Measurements from ENCODE around the gene BORCS6. TPM values are rescaled to one million over a fixed set of nuclear protein-coding genes. Genes with fewer than 3 reads are reported as not detected.

Gene BORCS6
- total and polyA plus RNA-seq, 2 experiments from 2014 or later: 1.8 to 7.1 TPM

DNA sequence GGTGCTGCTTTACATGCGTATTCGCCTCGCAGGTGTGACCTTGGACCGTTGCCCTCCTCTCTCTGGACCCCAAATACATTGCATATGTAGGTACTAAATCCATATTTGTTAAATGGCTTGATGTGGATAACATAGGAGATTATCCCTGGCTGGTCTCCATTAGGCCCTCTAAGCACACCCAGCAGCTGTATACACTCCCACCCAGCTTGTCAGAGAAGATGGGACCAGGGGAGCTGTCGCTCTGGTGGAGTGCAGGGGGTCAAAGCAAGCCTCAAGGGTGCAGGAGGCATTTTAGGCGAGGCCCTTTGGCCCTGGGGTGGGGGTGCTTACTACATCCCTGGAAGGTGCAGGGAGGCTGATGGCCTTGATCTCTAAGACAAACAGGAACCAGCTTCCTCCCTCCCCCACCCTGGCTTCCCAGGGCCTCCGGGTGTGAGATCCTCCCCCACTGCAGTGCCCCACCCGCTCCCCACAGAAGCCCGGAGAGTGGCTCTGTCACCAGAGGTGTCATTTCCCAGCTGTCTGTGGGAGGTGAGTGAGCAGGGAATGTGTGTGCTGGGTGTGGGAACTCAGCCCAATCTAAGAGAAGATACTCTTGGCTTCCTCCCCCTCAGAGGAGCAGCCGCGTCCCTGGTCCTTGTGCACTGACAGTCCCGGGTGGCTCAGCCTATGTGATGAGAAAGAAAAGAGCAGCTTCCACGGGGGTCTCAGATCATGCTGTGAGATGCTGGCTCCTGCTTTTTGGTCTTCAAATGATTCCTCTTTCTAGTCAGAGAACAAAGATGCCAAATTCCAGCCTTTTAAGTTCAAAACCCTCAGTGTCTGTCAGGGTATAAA lies 25.8 kb downstream of the BORCS6 start:
- TF ChIP-seq JUNB (IDR thresholded peaks at IDR 0.05; ENCODE audit: unreplicated experiment) (no peak), POLR2AphosphoS5 (IDR thresholded peaks at IDR 0.05; ENCODE audit: low read depth) (no peak), ZNF114 (CRISPR knock-in tag; IDR thresholded peaks at IDR 0.05) (no peak), CREB1 (CRISPR knock-in tag; IDR thresholded peaks at IDR 0.05; ENCODE audit: low read depth) (no peak), EZH2phosphoT487 (IDR thresholded peaks at IDR 0.05; ENCODE audit: unreplicated experiment) (no peak), NANOG (IDR thresholded peaks at IDR 0.05; ENCODE audit: borderline replicate concordance) (no peak), STAT1 (IDR thresholded peaks at IDR 0.05; ENCODE audit: unreplicated experiment) (no peak)
- TF ChIP-seq, protein P1, sequence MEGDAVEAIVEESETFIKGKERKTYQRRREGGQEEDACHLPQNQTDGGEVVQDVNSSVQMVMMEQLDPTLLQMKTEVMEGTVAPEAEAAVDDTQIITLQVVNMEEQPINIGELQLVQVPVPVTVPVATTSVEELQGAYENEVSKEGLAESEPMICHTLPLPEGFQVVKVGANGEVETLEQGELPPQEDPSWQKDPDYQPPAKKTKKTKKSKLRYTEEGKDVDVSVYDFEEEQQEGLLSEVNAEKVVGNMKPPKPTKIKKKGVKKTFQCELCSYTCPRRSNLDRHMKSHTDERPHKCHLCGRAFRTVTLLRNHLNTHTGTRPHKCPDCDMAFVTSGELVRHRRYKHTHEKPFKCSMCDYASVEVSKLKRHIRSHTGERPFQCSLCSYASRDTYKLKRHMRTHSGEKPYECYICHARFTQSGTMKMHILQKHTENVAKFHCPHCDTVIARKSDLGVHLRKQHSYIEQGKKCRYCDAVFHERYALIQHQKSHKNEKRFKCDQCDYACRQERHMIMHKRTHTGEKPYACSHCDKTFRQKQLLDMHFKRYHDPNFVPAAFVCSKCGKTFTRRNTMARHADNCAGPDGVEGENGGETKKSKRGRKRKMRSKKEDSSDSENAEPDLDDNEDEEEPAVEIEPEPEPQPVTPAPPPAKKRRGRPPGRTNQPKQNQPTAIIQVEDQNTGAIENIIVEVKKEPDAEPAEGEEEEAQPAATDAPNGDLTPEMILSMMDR (conservative IDR thresholded peaks at IDR 0.05; ENCODE audit: low read depth in 2 of 2): no peak
- TF ChIP-seq, protein P2, sequence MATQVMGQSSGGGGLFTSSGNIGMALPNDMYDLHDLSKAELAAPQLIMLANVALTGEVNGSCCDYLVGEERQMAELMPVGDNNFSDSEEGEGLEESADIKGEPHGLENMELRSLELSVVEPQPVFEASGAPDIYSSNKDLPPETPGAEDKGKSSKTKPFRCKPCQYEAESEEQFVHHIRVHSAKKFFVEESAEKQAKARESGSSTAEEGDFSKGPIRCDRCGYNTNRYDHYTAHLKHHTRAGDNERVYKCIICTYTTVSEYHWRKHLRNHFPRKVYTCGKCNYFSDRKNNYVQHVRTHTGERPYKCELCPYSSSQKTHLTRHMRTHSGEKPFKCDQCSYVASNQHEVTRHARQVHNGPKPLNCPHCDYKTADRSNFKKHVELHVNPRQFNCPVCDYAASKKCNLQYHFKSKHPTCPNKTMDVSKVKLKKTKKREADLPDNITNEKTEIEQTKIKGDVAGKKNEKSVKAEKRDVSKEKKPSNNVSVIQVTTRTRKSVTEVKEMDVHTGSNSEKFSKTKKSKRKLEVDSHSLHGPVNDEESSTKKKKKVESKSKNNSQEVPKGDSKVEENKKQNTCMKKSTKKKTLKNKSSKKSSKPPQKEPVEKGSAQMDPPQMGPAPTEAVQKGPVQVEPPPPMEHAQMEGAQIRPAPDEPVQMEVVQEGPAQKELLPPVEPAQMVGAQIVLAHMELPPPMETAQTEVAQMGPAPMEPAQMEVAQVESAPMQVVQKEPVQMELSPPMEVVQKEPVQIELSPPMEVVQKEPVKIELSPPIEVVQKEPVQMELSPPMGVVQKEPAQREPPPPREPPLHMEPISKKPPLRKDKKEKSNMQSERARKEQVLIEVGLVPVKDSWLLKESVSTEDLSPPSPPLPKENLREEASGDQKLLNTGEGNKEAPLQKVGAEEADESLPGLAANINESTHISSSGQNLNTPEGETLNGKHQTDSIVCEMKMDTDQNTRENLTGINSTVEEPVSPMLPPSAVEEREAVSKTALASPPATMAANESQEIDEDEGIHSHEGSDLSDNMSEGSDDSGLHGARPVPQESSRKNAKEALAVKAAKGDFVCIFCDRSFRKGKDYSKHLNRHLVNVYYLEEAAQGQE (IDR thresholded peaks at IDR 0.05; ENCODE audit: unreplicated experiment): no peak
- H3K36me3 Mint-ChIP-seq (ENCODE audit: low read depth): peaks cover 21% of the 10 kb centered on the region
- peak overlapping the region; percentile 96 for H3K4me3 ChIP-seq

More for the DNA sequence above, 25.8 kb downstream of the BORCS6 start:
- H3K4me1 ChIP-seq (ENCODE audit: insufficient read depth): peaks cover 25% of the 10 kb centered on the region
- H3K9me2 ChIP-seq (ENCODE audit: insufficient read depth): no peaks in the 10 kb centered on the region
- peaks cover 41% of the 10 kb centered on the region for H3K4me1 Mint-ChIP-seq
- peaks cover 18% of the 10 kb centered on the region; the same call in 1 of the 2 replicates for H3F3A ChIP-seq (replicated peaks; ENCODE audit: low read depth)
- peaks cover 12% of the 10 kb centered on the region; the same call in 1 of the 2 replicates for H3K79me2 ChIP-seq (replicated peaks; ENCODE audit: insufficient read depth)
- peak overlapping the region; percentile 92 for H3K4me3 Mint-ChIP-seq
- H2AFZ ChIP-seq: peak overlapping the region; percentile 76
- peaks cover 16% of the 10 kb centered on the region for H3K27me3 Mint-ChIP-seq (ENCODE audit: insufficient read depth, low read depth, poor library complexity)
- peak overlapping the region; percentile 93 for H3K4me2 ChIP-seq
- H3K27ac Mint-ChIP-seq: peak overlapping the region; percentile 99
- H3K27ac ChIP-seq (ENCODE audit: low read depth): peak overlapping the region; percentile 100
- DNase-seq (ENCODE audit: low spot score) (peak; percentile 59), ATAC-seq (peak; percentile 29)
- H3K27me3 ChIP-seq (ENCODE audit: insufficient read depth): no peaks in the 10 kb centered on the region
- peaks cover 5% of the 10 kb centered on the region; the same call in 1 of the 2 replicates for H3K36me3 ChIP-seq (ENCODE audit: insufficient read depth)
- H4K20me1 ChIP-seq (replicated peaks; ENCODE audit: insufficient read depth): peaks cover 5% of the 10 kb centered on the region
- H3K9me3 Mint-ChIP-seq: no peaks in the 10 kb centered on the region

All from GM23338 (cell line).